Esophagus muscularis mucosa (tissue), 4 donors: Measurements from ENCODE around the gene RAVER2.

ENCODE experiments used
- CTCF ChIP-seq, 3 experiments: fragments of 200-600 bp in 2 of 3; fragments of 450-650 bp in 1 of 3; sonication (generic) in 2 of 3; IDR thresholded peaks; one replicate each; pipeline ENCODE4 v1.5.1; 2017 to 2019; ENCODE audit warnings: antibody characterized with exemption in 3 of 3, mild to moderate bottlenecking in 2 of 3, moderate library complexity in 1 of 3
- EP300 ChIP-seq: sonication (generic); formaldehyde crosslinking; IDR thresholded peaks from one replicate; pipeline ENCODE4 v1.6.1; 2017; ENCODE audit warnings: antibody characterized with exemption
- POLR2A ChIP-seq: fragments of 450-650 bp; IDR thresholded peaks from one replicate; pipeline ENCODE4 v1.6.1; 2017; ENCODE audit warnings: antibody characterized with exemption, moderate library complexity, mild to moderate bottlenecking, low read depth

GRCh38 chr1:64755361-64755760, 10.5 kb downstream of the RAVER2 start:
- TF ChIP-seq CTCF (IDR thresholded peaks at IDR 0.05) (no peak), POLR2A (no peak), EP300 (no peak)
